HG03108 (cell line): ENCODE data around the gene HOXB7.

ENCODE experiments used
- ATAC-seq: cut with Tn5 transposase; IDR thresholded peaks from one replicate; pipeline ENCODE4 v1.9.1; 2021; ENCODE audit warnings: moderate library complexity; ENCODE audit not compliant: unreplicated experiment

Gene HOXB7

GRCh38 chr17:48610282-48611211 lies at the start of gene HOXB7:
Gene HOXB7 (minus strand): TSS chr17:48611017. CDS start chr17:48610918, 99 bp downstream.
- no peak for ATAC-seq

GRCh38 chr17:48655913-48656312 lies 45.1 kb upstream of the HOXB7 start:
- ATAC-seq, result no peak

DNA sequence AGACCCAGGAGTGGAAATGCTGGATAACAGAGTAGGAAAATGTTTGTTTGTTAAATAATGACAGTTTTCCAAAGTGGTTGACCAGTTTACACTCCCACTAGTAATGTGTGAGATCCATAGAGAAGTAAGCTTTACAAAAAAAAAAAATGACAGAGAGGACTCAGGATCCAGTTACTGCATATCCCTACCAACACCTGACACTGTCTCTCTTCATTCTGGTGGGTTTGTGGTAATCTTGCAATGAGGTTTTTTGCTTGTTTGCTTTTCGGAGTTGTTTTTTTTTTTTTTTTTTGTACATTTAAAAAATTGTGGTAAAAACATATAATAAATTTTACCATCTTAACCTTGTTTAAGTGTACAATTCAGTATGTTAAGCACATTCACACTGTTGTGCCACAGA lies 38.9 kb upstream of the HOXB7 start:
- ATAC-seq, result no peak

DNA sequence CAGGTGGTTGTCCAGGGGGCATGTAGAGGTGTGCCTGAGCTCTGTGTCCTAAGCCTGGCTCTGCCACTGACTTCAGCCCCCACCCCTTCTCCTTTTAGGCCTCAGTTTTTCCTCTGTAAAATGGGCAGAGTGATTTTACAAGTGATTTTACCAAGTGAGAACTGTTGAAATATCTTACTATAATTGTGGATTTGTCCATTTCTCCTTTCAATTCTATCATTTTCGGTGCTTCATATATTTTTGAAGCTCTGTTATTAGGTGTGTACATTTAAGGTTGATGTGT lies 37.1 kb upstream of the HOXB7 start:
- ATAC-seq, result no peak

DNA sequence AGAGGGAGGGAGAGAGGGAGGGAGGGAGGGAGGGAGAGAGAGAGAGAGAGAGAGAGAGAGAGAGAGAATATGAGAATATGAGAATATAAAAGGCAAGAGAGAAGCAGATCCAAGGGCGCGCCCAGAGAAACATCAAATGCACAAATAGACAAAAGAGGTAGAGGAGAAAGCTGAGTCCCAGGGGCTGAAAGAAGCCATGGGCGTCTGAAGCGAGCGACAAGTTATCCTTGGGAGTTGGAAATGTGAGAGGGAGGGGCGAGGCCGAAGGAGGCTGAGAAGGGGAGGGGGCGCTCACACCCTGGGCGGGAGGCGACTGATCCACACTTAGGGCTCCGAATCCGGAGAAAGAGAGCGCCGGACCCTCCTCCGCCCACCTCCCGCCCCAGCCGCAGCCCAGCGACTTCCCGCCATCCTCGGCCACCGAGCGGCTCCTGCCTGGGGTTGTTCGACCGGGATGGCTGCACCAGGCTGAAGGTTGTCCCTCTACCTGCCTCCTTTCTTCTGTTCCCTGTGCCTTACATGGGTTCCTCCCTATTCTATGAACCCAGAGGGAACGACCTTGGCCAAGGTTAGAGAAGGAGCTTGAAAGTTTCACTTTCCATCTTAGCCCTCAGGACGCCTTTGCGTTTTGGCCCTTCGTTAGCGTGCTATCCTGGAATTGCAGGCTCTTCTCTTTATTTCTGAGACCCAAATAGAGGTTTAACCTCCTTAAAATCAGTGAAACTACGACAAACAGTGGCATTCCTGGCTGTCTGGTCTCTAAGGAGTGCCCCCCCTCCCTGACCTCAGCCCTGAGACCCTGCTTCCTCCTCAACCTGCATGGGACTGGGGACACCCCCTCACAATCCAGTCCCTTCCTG lies 36.5 kb upstream of the HOXB7 start:
- ATAC-seq, result no peak

DNA sequence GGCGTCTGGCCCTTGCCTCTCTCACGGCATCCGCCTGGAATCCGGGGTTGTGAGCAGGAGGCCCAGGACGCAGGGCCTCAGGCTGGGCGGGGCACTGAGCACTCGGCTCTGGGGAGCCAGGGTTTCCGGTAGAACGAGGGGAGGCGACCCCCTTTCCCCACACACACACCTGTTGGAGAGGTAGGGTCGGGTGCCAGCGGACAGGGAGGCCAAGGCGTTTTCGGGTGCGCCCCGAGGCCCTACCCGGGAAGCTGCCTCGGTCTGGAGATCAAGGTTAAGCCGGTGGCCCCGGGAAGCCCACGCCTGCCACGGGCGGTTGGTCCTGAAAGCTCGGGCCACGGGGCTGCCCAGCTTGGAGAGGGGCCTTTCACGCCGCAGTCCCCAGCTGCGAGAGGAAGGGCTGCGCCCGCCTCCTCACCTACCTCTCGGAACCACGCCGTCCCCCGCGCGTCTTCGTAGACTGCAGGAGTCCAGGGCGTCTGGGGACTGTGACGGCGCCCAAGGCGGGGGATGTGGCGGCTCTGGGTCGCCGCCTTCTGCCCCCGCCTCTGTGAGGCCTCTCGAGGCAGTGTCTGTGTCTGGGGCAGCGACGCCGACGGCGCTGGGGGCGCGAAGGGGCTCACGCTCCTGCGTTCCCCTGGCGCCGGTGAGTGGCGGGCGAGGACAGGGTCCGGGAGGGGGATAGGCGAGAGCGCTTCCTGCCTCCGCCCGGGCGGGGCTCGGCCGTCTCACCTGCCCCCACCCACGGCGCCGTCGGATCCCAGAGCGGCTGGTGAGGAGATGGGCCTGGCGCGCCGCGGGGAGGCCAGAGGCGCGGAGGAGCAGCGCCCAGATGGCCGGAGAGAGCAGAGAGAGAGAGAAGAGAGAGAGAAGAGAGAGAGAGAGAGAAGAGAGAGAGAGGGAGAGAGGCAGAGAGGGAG lies 35.6 kb upstream of the HOXB7 start:
- peak; percentile 38 for ATAC-seq

DNA sequence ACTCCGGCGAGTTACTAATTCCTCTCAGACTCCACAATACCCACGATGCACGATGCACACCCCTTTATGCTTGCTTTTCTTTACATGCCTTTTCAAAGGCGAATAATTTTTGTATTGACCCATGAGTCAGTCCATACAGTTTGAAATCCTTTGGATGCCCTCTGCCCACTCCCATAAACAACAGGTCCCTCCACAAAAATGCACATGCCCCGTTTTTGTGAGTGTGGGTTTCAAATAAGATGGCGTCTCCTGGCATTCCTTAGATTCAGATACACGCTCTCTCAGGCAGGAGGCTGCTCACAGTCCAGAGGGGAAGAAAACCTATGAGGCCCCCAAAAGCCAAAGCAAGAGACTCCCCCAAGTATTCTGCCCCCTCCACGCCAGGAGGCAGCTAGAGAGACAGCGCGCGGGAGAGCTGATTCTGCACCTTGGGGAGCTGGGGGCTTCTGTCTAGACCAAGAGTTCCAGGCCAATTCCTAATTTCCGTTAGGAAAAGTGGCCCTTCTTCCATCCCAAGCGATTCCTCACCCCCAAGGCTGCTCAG lies 34.9 kb upstream of the HOXB7 start:
- no peak for ATAC-seq

DNA sequence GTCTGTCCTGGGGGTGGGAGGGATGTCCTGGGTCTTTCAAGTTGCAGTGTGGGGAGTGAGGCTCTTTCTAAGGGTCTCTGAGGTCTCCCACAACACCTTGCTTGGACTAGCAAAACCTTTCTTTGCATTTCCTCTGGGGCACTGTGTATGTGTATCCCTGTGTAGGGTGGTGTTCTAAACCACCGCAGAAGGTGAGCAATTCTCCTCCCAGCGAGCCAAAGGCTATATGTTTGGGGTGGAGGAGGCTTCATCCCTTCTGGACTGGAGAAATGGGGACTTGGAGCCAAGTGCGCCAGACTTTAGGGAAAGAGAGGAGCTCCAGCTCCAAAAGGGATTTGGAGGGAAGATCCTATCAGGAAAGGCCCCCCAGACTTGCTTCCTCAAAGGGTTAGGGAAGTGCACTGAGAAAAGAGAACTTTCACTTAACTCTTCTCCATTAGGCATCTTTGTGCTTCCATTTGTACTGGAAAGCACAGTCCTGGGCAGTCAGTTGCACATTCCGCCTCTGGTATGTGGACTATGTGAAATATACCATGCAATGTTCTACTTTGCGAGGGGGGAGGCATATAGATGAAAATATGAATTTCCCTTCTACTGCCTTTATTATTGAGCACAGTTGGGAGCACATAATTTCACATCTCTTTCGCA lies 34.2 kb upstream of the HOXB7 start:
- no peak for ATAC-seq

DNA sequence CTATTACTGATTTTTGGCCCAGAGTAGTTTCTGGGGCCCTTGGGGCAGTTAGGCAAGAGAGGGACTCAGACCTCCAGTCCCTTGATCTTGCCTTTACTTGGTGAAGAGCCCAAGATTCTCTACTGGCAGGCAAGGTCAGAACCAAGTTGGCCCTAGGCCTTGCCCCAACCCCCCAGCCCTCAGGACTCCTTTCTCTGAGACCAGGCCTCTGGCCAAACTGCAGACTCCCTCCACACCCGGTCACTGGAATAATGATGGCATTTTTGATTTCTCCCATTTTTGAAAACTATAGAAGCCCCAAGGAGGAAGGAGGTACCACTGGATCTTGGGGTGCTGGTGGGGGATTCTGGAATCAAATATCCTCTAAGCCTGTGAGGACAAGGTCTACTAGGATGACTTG lies 33.3 kb upstream of the HOXB7 start:
- no peak for ATAC-seq

DNA sequence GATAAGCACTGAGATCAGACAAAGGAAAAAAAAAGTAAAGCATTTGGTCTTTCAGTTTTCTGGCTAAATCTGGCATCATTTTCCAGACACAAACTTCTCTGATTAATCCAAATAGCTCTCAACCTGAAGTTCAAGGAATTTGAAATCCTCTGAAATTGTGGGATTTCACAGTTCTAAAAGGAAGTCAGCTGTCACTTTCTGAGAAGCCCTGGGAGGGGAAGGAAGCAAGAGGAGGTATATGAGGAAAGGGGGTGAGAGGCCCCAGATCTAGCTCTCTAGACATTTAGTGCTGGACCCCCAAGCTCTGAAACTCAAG lies 32.8 kb upstream of the HOXB7 start:
- ATAC-seq, result no peak

GRCh38 chr17:48642843-48643696 lies 32.3 kb upstream of the HOXB7 start:
- no peak for ATAC-seq

DNA sequence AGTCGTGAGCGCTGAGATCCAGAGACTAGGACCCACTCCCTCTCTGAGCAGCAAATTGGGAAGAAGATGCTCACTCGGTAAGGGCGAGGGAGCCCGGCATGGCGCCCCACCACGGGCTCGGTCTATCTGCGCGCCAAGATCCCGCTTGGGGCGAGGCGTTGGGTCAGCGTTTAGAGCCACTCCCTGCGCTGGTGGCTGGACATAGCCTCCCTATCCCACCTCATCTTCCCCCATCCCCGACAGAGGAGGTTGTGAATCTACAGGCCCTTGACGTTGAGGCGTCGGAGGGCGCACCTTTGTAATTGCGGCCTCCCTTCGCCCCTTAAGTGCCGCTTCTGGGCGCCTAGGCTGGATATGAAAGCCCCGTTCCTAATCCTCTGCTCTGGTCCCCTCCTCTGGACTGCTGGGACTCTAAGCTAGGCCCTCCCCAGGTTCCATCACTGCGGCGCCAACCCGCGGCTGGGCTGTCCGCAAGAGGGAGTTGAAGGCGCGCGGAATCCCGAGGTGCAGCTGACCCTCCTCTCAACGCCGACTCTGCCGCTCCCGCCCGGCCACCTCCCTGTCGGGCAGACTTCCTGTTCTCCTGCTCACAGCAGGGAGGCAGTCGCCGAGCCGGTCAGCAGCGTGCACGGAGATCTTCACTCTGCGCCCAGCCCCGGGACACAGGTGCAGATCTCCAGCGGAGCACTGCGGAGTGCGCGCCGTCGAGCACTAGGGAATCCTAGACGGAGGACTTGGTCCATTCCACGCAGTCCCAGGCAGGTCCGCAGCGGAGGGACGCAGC lies 31.4 kb upstream of the HOXB7 start:
- ATAC-seq, result no peak

DNA sequence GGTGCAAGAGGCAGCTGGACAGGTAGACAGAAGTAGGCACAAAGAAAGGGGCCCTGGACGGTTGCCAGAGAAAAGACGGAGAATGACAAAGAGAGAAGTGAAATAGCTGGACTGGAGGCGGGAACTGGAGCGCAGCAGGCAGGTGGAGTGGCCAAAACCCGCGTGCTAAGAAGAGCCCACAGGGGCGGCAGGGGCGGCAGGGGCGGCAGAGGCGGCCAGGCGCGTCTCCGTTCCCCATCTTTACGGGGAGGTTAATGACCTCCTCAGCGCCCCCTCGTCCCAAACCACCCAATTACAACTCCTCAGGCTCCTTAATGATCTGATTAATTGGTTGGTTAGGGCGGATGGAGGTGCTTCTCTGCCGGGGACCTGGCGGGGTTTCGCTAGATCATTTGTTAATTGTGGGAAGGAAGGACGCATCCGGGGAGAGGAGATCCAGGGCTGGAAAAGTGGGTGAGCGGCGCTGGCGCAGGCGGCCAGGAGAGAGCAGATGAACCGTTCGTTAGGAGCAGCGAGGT lies 30.8 kb upstream of the HOXB7 start:
- ATAC-seq, result no peak

- no peak for ATAC-seq
Observed at GRCh38 chr17:48640858-48641180, 30.0 kb upstream of the HOXB7 start.

DNA sequence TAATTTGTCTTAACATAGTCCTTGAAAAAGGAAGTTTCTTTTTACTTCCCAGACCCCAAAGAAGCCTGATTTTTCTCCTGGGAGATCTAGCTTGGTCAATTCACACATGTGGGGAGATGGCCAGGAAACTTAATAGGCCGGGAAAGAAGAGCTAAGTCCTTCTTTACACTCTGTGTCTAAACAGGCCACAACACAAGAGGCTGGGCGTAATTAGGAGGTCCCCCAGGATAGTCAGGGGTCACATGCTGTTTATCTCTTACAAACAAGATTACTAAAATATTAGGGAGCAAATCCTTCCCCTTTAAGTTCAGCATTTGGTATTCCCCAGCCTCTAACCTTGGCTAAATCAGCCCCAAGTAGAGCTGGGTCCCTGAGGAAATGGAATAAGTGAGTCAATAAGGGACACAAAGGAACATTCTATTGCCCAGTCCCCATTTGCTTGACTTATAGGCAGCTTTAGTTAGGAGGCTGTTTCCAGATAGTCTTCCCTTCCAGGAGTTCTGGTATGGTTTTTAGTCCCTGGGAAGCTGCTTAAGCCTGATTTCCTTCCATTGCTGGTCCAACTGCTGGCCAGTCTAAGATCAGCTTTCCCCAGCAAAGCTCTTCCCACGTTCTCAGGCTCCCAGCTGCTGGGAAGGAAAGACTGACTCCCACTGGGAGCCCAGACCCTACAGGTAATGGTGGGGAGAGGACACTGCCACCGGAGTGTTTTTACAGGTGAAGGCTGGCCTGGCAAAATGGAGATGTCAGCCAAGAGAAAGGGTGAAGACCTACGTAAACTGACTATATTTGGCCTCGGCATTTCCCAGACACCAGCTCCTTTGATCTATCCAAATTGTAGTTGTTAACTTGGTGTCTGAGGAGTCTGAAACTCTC lies 29.4 kb upstream of the HOXB7 start:
- ATAC-seq, result no peak

DNA sequence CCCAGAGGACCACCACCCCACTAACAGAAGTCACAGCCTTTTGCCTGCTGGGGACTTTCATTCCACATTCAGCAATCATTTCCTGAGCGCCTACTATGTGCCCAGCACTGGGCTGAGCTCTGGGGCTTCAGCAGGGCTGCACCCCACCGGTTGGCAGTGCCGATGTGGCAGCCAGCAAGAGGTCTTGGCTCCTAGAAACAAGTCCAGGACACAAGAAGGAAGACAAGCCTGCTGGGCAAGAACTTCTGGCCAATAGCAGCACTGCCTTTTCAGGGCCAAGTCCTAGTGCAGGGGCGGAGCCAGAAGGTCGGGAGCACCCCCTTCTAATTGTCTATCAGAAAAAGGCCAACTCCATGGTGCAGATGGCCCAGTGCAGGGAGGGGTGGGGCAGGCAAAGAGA lies 28.3 kb upstream of the HOXB7 start:
- ATAC-seq, result no peak

GRCh38 chr17:48637323-48638260 lies 26.8 kb upstream of the HOXB7 start:
- no peak for ATAC-seq
